Epithelial cell of esophagus (primary cell): Measurements from ENCODE around the gene RENBP.
A peak's percentile ranks its signal among the peaks of the same experiment; 100 is the strongest.

Source experiments
- DNase-seq: peaks from one replicate; pipeline ENCODE4 v3.0.0; 2010; ENCODE audit warnings: low read depth
- H3K4me3 ChIP-seq: 2 replicates; pipeline ENCODE4 v1.5.1; 2011; ENCODE audit warnings: mild to moderate bottlenecking, low read length, control low read depth
- TF ChIP-seq, protein P1 (sequence below): IDR thresholded peaks from 2 replicates; pipeline ENCODE4 v1.5.1; 2011; ENCODE audit warnings: low read depth, mild to moderate bottlenecking, low read length, control low read depth, inconsistent platforms; ENCODE audit not compliant: insufficient read depth; ENCODE audit errors: missing control alignments

Gene RENBP

DNA sequence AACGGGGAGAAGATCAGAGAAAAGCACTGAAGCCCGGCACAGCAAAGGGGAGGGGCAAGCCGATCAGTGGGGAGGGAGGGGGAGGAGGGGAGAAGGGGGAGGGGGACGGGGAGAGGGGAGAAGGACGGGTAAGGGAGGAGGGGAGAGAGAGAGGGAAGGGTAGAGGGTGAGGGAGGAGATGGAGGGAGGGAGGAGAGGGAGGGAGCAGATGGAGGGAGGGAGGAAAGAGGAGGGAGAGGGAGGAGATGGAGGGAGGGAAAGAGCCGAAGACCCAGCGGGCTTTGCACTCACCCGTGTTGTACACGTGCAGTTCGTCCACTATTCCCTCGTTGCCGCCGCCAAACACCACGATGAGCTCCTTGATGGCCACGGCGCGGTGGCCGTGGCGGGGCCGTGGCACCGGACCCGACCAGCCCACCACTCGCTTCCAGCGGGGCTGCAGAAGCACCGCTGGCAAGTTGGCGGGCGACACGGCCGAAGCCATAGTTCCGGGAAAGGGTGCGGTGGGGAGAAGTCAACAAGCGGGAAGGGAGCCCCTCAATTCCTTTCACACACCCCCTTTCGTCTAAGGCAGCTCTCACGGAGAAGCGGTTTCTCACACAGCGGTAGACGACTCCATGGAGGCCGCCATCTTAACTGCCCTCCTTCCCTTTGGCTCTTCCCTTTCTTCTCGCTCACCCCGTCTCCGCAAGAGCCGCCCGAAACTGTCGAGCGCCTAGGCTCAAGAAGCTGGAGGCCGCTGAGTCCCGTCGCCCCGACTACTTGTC lies 26.1 kb upstream of the RENBP start:
- TF ChIP-seq, protein P1, sequence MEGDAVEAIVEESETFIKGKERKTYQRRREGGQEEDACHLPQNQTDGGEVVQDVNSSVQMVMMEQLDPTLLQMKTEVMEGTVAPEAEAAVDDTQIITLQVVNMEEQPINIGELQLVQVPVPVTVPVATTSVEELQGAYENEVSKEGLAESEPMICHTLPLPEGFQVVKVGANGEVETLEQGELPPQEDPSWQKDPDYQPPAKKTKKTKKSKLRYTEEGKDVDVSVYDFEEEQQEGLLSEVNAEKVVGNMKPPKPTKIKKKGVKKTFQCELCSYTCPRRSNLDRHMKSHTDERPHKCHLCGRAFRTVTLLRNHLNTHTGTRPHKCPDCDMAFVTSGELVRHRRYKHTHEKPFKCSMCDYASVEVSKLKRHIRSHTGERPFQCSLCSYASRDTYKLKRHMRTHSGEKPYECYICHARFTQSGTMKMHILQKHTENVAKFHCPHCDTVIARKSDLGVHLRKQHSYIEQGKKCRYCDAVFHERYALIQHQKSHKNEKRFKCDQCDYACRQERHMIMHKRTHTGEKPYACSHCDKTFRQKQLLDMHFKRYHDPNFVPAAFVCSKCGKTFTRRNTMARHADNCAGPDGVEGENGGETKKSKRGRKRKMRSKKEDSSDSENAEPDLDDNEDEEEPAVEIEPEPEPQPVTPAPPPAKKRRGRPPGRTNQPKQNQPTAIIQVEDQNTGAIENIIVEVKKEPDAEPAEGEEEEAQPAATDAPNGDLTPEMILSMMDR = no peak
- peak; percentile 14 for DNase-seq

DNA sequence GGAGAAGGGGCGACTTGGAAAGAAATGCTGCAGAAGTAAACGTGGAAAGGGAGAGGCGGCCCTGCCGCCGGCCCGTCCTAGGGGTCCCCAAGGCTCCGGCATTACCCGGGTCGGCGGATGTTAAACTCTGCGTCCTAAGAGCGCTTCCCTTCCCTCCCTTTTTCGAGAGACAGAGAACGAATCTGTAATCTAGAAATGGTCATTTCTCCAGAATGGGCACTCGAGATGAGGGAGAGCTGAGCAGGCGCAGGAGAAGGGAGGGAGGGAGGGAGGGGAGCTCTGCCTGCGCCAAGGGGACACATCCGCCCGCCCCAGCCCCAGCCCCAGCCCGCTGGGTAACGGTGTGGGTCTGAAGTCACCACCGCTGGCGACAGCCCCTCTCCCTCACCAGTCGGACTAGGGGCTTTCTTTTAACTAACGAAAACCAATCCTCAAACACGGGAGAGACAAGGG lies 25.5 kb upstream of the RENBP start:
- peak overlapping the region; percentile 77 for H3K4me3 ChIP-seq
- no peak for DNase-seq
- TF ChIP-seq, protein P1 = no peak

More for the DNA sequence above, 26.1 kb upstream of the RENBP start:
- H3K4me3 ChIP-seq = peak overlapping the region; percentile 77

DNA sequence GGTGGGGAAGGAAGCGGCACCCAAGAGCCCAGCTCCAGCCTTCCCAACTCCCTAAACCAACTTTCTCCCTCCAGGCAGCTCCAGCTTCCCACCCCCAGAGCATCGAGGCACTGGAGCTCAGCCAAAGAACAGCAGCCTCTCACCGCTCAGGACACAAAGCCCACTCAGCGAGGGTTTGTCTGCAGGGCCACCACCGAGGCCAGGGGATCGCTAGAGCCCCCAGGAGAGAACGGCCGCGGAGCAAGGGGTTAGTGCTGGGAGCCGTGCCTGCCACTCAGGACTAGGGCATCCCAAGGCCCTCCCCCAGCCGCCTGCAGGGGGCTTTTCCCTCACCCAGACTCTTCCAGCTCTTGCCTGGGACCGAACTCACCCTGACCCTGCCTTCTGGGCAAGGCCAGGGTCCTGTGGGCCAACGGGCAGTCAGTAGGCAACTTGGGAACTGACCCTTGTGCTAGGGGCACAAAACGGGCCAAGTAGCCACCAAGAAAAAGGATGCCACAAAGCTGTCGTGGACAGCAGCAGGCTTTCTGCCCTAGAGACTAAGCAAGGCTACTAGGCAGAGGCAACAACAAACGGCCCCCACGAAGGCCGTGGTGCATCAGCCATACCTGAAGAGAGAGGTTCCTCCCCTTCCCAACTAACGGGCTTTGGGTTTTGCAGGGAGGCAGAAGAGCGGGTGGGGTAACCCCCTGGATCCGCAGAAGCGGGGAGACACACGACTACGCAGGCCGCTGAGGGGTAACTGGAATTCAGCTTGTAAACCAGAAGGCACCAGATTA lies 24.9 kb upstream of the RENBP start:
- DNase-seq = no peak
- TF ChIP-seq, protein P1 = no peak
- peak overlapping the region; percentile 77 for H3K4me3 ChIP-seq

DNA sequence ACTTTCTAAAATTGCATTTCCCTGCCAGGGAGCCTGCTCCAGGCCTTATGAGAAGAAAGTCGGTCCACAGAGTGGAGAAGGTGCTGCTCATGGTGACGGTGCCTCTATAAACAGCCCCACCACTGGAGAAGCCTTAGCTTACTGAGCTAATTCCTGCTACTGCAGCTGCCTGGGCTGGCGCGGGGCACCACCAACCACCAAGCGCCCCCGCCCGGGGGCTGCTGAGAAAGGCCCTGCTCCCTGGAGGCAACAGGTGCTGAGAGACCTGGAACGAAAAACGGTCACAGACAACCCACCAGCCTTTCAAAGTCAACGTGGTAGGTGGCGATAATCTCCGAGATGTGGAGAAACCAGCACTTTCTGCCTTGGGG lies 24.3 kb upstream of the RENBP start:
- TF ChIP-seq, protein P1 = no peak
- peak; percentile 13 for DNase-seq

DNA sequence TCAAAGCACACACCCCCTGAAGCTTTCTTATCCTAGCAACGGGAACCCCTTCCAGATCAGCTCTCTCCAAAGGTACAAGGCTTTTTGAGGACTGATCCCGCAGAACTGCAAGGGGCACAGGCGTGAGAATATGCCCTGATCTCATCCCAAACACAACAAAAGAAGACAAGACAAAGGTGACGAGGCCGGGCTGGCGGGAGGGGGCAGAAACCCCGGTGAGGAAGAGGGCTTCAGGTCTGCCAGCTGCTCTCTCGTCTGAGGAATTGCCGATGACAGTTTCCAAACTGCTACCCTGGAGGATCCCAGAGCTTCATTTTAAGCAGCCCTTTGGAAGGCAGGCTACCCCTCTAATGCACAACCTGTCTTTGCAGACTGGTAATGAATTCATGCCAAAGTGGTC lies 23.8 kb upstream of the RENBP start:
- H3K4me3 ChIP-seq = no peak overlapping the region
- DNase-seq = no peak
- TF ChIP-seq, protein P1 = no peak

More for the DNA sequence above, 24.3 kb upstream of the RENBP start:
- peak overlapping the region; percentile 77 for H3K4me3 ChIP-seq

DNA sequence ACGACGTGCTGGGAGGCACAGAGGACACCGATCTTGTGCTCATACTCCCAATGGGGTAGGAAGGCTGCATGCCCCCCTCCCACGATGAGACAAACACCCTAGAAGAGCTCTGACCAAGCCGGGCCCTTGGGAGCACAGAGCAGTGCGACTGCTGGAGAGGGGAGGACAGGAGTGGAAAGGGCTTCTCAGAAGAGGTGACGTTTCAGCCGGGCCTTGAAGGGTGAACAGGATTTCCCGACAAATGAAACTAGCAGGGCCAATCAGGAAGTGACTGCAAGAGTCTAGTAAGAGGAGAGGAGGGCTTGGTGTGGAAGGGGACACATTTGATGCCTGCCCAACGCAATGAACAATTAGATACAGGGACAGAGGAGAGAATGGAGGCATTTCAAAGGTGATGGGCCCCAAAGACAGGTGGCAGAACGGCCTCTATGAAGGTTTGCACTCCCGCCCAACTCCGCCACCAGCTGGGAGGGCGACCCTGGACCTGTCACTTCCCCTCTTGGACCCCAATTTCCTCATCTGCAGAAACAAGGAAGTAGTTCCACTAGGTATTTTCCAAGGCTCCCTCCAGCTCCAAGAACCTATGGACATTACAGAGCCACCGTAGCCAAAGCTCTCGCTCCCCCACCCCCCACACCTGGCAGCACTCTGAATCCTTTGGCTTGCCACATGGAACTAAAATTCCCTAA lies 23.2 kb upstream of the RENBP start:
- H3K4me3 ChIP-seq = no peak overlapping the region

More for the DNA sequence above, 23.2 kb upstream of the RENBP start:
- DNase-seq = no peak
- TF ChIP-seq, protein P1 = no peak
